RWPE2 (cell line): ENCODE data around the gene HP.
"Not testable (repeated sequence)": the region's sequence is repeated elsewhere in the genome, so short reads cannot be mapped to it uniquely, and the experiment has no call there.

Experiments used
- ATAC-seq: fragments of 200-7000 bp; cut with Tn5 transposase; 3 replicates; pipeline ENCODE4 v1.9.1; 2021; ENCODE audit warnings: low read depth
- DNase-seq: peaks from one replicate; pipeline ENCODE4 v3.0.0-alpha.2; 2020; ENCODE audit warnings: low spot score
- H3K27ac ChIP-seq: fragments of 450-650 bp; 2 replicates; pipeline ENCODE4 v1.5.1; 2017; ENCODE audit warnings: mild to moderate bottlenecking; ENCODE audit not compliant: poor library complexity, severe bottlenecking
- H3K27me3 ChIP-seq: fragments of 250-450 bp; sonication (Bioruptor Pico); 2 replicates; pipeline ENCODE4 v1.5.1; 2021; ENCODE audit warnings: mild to moderate bottlenecking, moderate library complexity; ENCODE audit not compliant: insufficient read depth, poor library complexity, severe bottlenecking
- H3K36me3 ChIP-seq: fragments of 250-450 bp; sonication (Bioruptor Pico); 2 replicates; pipeline ENCODE4 v1.5.1; 2020; ENCODE audit warnings: low read depth, mild to moderate bottlenecking, moderate library complexity
- H3K4me1 ChIP-seq: fragments of 250-450 bp; sonication (Bioruptor Pico); 2 replicates; pipeline ENCODE4 v1.5.1; 2021; ENCODE audit warnings: mild to moderate bottlenecking, moderate library complexity; ENCODE audit not compliant: insufficient read depth, poor library complexity, severe bottlenecking
- H3K4me3 ChIP-seq: fragments of 250-450 bp; sonication (Bioruptor Pico); 2 replicates; pipeline ENCODE4 v1.5.1; 2021; ENCODE audit warnings: mild to moderate bottlenecking, moderate library complexity; ENCODE audit not compliant: severe bottlenecking
- H3K9me3 ChIP-seq: fragments of 250-450 bp; sonication (Bioruptor Pico); 2 replicates; pipeline ENCODE4 v1.5.1; 2021; ENCODE audit warnings: mild to moderate bottlenecking, moderate library complexity; ENCODE audit not compliant: severe bottlenecking
- CTCF ChIP-seq: fragments of 450-650 bp; IDR thresholded peaks from one replicate; pipeline ENCODE4 v1.5.1; 2017; ENCODE audit warnings: mild to moderate bottlenecking, moderate library complexity; ENCODE audit not compliant: poor library complexity, severe bottlenecking

The HP gene, protein sequence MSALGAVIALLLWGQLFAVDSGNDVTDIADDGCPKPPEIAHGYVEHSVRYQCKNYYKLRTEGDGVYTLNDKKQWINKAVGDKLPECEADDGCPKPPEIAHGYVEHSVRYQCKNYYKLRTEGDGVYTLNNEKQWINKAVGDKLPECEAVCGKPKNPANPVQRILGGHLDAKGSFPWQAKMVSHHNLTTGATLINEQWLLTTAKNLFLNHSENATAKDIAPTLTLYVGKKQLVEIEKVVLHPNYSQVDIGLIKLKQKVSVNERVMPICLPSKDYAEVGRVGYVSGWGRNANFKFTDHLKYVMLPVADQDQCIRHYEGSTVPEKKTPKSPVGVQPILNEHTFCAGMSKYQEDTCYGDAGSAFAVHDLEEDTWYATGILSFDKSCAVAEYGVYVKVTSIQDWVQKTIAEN

GRCh38 chr16:72054254-72054847 is at the start of gene HP:
Gene HP, plus strand, starts transcription at chr16:72054505. Its CDS starts 148 bp downstream, at chr16:72054653.
- not testable (repeated sequence) for H3K9me3 ChIP-seq, H3K36me3 ChIP-seq, H3K27me3 ChIP-seq, ATAC-seq, H3K4me1 ChIP-seq, H3K4me3 ChIP-seq, DNase-seq, H3K27ac ChIP-seq

- not testable (repeated sequence) for ATAC-seq, H3K27ac ChIP-seq, H3K9me3 ChIP-seq, DNase-seq, H3K27me3 ChIP-seq, H3K36me3 ChIP-seq, H3K4me1 ChIP-seq
- H3K4me3 ChIP-seq, result peak overlapping the region; percentile 59
These were observed 46.3 kb upstream of the HP start for GRCh38 chr16:72008065-72008423.

- peak; percentile 99 for DNase-seq
- peaks cover 6% of the 10 kb centered on the region; the same call in 1 of the 2 replicates for H3K36me3 ChIP-seq
- H3K27me3 ChIP-seq, result no peaks in the 10 kb centered on the region
- peak; percentile 99 for ATAC-seq
- H3K9me3 ChIP-seq, result no peaks in the 10 kb centered on the region
- no peak for TF ChIP-seq CTCF
- peaks cover 8% of the 10 kb centered on the region for H3K4me1 ChIP-seq
- peak within 1 kb of the TSS; percentile 59 for H3K4me3 ChIP-seq
- no peak within 1 kb of the TSS for H3K27ac ChIP-seq
These were observed 45.7 kb upstream of the HP start, which contains the start of gene DHODH for GRCh38 chr16:72008424-72009216. Gene DHODH, plus strand, starts transcription at chr16:72008744. Its CDS starts 21 bp downstream, at chr16:72008765.

DNA sequence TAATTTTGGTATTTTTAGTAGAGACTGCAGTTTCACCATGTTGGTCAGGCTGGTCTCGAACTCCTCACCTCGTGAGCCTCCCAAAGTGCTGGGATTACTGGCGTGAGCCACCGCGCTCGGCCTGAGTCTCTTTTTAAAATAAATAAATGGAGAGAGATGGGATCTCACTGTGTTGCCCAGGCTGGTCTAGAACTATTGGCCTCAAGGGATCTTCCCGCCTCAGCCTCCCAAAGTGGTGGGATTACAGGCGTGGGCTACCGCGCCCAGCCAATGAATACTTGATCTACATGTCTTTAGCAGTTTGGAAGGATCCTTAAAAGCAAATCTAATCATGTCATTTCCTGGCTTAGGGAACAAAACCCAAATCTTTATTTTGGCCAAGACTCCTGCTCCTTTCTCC is 44.5 kb upstream of the HP start:
- no peak for TF ChIP-seq CTCF
- ATAC-seq, result no peak
- DNase-seq, result no peak
- Histone ChIP-seq H3K9me3 (no peaks in the 10 kb centered on the region), H3K4me3 (no peak overlapping the region), H3K4me1 (peaks cover 9% of the 10 kb centered on the region), H3K27me3 (no peaks in the 10 kb centered on the region), H3K36me3 (peaks cover 17% of the 10 kb centered on the region), H3K27ac (no peak overlapping the region)

GRCh38 chr16:72012607-72013006 is 41.7 kb upstream of the HP start:
- no peak overlapping the region for H3K4me3 ChIP-seq
- no peak overlapping the region for H3K27ac ChIP-seq
- no peaks in the 10 kb centered on the region for H3K27me3 ChIP-seq
- H3K9me3 ChIP-seq, result no peaks in the 10 kb centered on the region
- no peak for TF ChIP-seq CTCF
- peaks cover 31% of the 10 kb centered on the region for H3K36me3 ChIP-seq
- H3K4me1 ChIP-seq, result peaks cover 9% of the 10 kb centered on the region
- DNase-seq, result no peak
- ATAC-seq, result no peak
